Astrocyte of the spinal cord (primary cell): ENCODE measurements around the gene SBNO2.

ENCODE experiments used
- DNase-seq: peaks from one replicate; pipeline ENCODE4 v3.0.0; 2011; ENCODE audit warnings: low read depth, low spot score
- H3K4me3 ChIP-seq: 2 replicates; pipeline ENCODE4 v1.5.1; 2011; ENCODE audit warnings: low read depth, mild to moderate bottlenecking, low read length, moderate library complexity
- in situ Hi-C: cut with HindIII; loops from 2 replicates; pipeline ENCODE4 v1.10.0; 2017; ENCODE audit warnings: low sequenced_read_pairs
- TF ChIP-seq, protein P1 (sequence below): IDR thresholded peaks from 2 replicates; pipeline ENCODE4 v1.5.1; 2012; ENCODE audit warnings: low read depth, mild to moderate bottlenecking, low read length, inconsistent platforms

SBNO2 gene

GRCh38 chr19:1122021-1122971, 51.8 kb downstream of the SBNO2 start:
- in situ Hi-C loops = no loop called here
- DNase-seq = no peak
- TF ChIP-seq, protein P1, sequence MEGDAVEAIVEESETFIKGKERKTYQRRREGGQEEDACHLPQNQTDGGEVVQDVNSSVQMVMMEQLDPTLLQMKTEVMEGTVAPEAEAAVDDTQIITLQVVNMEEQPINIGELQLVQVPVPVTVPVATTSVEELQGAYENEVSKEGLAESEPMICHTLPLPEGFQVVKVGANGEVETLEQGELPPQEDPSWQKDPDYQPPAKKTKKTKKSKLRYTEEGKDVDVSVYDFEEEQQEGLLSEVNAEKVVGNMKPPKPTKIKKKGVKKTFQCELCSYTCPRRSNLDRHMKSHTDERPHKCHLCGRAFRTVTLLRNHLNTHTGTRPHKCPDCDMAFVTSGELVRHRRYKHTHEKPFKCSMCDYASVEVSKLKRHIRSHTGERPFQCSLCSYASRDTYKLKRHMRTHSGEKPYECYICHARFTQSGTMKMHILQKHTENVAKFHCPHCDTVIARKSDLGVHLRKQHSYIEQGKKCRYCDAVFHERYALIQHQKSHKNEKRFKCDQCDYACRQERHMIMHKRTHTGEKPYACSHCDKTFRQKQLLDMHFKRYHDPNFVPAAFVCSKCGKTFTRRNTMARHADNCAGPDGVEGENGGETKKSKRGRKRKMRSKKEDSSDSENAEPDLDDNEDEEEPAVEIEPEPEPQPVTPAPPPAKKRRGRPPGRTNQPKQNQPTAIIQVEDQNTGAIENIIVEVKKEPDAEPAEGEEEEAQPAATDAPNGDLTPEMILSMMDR = no peak
- no peak overlapping the region for H3K4me3 ChIP-seq

DNA sequence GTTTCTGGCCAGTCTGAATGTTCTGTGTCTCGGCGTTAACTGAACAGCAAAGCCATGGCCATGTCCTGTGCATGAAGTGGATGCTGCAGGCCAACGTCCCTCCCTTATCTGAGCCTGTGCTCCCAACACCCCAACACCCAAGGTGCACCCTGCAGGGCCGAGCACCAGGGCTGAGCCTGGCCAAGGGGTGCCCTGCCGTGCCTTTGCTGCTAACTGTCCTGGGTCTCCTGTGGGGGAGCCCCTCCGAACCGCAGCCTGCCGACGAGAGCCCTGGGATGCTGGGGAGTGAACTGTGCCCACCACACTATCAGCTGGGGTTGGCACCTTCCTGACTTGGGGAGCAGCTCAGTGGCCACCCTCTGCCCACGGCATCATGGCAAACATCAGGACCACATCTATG, 52.7 kb downstream of the SBNO2 start:
- in situ Hi-C loops = no loop called here
- no peak overlapping the region for H3K4me3 ChIP-seq
- no peak for DNase-seq
- TF ChIP-seq, protein P1 = no peak

DNA sequence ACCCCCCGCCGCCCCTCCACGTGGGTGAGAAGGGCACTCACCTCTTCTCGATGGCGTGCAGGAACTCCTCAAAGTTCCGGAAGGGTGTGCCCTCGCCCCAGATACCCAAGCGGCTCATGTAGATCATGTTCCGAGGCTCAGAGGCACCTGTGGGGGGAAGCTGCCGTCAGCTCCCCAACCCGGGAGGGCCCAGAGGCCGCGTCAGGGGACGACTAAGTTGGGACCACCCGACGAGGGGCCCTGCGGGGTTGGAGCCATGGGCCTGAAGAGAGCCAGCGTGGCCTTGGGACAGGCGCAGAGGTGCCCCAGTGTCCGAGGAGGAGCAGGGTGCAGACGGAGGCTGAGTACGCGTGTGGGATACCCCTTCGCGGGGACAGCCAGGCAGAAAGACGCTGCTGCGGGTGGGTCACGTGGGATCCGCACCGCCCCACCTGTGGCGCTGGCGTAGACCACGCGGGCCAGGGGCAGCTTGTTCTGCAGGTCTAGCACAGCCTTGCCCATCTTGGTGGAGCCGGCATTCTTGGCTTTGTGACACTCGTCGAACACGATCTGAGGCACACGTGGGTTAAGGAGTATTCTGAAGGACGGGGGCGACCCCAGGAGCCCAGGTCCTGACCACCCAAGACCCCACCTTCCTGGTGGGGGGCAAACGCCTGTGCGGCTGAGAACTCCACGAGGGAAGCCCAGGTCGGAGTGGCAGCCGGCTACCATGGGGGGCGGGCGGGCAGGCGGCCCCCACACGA, 54.4 kb downstream of the SBNO2 start:
- no peak overlapping the region for H3K4me3 ChIP-seq

GRCh38 chr19:1118999-1119398, 55.1 kb downstream of the SBNO2 start:
- DNase-seq = no peak
- no peak overlapping the region for H3K4me3 ChIP-seq
- in situ Hi-C loops = no loop called here
- TF ChIP-seq, protein P1 = no peak

More for the DNA sequence above, 54.4 kb downstream of the SBNO2 start:
- TF ChIP-seq, protein P1 = no peak
- in situ Hi-C loops = no loop called here
- no peak for DNase-seq

GRCh38 chr19:1117654-1118053, 56.4 kb downstream of the SBNO2 start:
- TF ChIP-seq, protein P1 = no peak
- in situ Hi-C loops = no loop called here
- no peak for DNase-seq
- H3K4me3 ChIP-seq = no peak overlapping the region

DNA sequence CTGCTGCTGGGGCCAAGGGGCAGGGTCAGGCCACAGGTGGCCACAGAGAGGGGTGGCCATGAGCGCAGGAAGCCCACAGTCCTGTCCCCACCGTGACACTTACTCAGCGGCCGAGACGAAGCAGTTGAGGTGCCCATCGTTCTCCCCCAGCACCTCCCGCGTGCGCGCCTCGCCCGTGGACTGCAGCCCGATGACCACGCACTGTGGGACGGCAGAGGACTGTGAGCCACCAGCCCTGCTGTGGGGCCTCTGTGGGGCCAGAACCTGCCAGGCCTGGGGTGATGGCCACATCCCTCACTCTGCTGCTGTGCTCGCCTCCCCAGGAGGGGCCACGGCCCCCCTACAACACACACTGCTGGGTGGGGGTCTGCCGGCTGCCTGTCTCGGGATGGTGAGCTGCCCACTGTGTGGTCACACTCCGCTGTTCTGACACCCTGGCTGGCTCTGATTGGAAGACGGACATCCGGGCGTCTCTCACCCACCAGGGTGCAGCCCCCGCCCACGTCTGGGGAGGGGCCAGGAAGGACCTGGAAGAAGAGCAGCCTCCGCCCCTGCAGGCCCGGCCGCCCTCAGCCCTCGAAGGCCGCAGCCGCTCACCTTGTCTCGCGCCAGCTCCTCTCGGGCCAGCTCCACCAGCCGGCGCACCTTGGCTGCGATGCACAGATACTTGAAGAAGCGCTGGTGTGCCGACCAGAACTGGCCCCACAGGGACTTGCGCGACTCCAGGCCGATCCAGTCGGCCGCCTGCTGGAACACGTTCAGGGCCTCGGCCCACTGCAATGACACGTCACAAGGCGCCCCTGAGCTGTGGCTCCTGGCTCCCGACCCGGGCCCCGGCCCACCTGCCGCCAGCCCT, 57.1 kb downstream of the SBNO2 start:
- in situ Hi-C loops = no loop called here
- DNase-seq = no peak
- no peak overlapping the region for H3K4me3 ChIP-seq
- TF ChIP-seq, protein P1 = no peak
